Left renal cortex interstitium (tissue), 4 donors: ENCODE measurements around the gene NLN. TPM values are rescaled to one million over a fixed set of nuclear protein-coding genes. Genes with fewer than 3 reads are reported as not detected.
A peak's percentile ranks its signal among the peaks of the same experiment; 100 is the strongest.
"Not testable (repeated sequence)": the region's sequence is repeated elsewhere in the genome, so short reads cannot be mapped to it uniquely, and the experiment has no call there.

Experiments used
- DNase-seq, 4 donors: peaks; one replicate each; pipeline ENCODE4 v3.0.0-alpha.2; 2013; ENCODE audit warnings: low read depth in 4 of 4, low spot score in 2 of 4, missing footprints in 1 of 4
- polyA plus RNA-seq, 4 donors: library from polyadenylated mRNA; unstranded; fragments of 120-200 nt; gene quantifications; one replicate each; pipeline ENCODE4 v1.2.1, GENCODE V29; 2013; ENCODE audit not compliant: insufficient read length in 4 of 4

NLN gene
- polyA plus RNA-seq: 10 to 100 TPM; 32.1 to 36.5 (median 36.1) TPM

DNA sequence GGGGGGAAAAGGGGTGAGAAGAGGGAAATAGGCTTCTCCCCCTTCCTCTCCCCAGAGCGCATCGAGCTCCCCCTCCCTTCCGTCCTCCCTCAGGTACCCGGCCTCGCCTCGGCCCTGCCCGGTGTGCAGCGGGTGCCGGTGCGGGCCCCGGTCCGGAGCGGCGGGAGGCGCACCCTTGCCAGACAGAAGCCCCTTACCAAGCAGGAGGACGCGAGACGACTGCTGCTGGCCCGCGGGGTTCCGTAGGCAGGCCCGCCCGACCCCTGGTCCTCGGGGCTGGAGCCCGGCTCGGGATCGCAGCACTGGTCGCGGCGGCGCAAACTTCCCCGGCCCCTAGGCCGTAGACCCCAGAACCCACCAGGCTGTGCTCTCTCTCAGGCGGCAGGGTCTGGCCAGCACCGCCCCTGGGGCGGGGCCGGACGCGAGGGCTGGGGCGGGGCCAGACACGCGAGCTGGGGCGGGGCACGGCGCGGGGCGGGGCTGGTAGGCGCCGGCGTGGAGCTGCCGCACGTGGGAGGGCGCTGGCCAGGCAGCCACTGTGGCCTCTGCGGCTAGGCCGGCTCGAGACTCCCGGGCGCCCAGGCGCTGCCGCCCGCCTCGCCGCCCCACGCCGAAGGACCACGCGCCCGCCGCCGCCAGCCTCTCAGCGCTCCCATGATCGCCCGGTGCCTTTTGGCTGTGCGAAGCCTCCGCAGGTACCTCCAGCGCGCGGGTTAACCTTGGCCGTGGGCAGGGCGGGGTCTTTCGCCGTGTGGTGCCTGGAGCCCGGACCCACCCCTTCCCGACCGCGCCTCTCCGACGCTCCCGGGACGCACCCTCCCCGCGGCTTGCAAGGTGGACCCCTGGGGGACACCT is at the start of gene NLN, which contains the start of gene SGTB:
Gene NLN, plus strand, starts transcription at position 486 of the 855 bp plus-strand sequence. Its CDS starts 169 bp downstream, at position 655.
Gene SGTB, minus strand, starts transcription at position 390 of the 855 bp plus-strand sequence. CDS start 1,302 bp downstream, outside the sequence.
- DNase-seq: peak in 3 of 4 donors; percentile 66 to 77 (median 75)

DNA sequence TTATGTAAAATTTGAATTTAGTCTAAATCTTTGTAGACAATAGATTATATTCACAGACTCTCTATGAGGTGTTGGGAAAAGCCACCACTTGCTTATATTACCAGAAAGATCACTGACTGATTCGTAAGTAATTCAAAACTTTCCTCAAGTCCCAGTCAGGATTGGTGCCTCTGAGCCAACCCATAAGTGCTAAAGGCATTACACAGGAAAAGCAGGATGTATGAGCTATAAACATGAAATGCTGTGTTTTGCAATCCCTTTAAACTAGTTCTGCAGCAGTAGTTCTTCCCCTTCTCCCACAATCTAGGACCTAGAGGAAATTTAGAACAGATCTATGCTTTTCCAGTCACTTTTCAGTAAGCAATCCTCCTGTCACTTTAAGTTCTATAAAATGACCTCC is 49.2 kb upstream of the NLN start:
- DNase-seq: no peak

DNA sequence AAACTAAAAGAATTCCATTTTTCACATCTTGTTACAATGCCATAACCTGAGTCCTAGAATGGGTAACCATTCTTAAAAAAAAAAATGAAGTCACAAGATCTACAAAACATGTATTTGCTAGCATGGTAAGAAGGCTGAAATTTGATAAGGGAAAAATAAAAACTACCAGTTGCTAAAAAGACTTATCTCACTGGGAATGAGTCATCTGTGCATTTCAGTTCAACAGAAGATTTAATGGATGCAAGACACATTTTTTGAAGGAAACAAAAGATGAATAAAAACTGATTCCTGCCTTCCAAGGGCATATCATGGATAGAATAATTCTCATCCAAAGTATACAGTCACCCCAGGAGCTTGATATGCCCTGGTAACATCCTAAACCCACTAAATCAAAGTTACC is 47.3 kb upstream of the NLN start:
- DNase-seq: no peak

DNA sequence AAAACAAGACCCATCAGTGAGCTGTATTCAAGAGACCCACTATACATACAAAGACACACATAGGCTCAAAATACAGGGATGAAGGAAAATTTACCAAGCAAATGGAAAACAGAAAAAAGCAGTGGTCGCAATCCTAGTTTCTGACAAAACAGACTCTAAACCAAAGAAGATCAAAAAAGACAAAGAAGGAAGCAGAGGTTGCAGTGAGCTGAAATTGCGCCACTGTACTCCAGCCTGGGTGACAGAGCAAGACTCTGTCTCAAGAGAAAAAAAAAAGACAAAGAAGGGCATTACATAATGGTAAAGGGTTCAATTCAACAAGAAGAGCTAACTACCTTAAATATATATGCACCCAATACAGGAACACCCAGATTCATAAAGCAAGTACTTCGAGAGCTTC is 45.9 kb upstream of the NLN start:
- DNase-seq: not testable (repeated sequence)

DNA sequence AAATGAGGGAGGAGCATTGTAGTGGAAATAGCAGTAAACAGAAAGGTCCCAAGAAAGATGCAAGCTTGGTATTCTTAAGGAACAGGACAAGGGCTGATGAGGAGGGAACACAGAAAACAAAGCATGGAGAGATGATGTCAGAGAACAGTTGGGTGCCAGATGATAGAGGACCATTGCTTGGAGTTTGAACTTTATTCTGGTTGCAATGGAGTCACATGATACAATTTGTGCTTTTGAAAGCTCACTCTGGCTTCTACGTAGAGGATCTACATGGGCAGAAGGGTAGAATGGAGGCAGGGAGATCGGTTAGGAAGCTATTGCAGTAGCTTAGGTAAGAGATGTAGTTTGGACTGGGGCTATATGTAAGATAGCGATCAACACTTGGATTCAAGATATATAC is 39.9 kb upstream of the NLN start:
- DNase-seq: no peak

DNA sequence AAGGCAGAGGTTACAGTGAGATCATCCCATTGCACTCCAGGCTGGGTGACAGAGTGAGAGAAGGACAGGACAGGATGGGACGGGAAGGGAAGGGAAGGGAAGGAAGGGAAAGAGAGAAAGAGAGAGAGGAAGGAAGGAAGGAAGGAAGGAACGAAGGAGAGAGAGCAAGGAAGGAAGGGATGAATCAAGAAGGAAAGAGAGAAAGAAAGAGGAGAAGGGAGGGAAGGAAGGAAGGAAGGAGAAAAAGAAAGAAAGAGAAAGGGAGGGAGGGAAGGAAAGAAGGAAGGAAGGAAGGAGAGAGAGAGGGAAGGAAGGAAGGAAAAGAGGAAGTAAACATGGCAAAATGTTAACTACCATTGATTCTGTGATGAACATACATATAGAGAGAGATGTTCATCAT is 28.9 kb upstream of the NLN start:
- no peak for DNase-seq

DNA sequence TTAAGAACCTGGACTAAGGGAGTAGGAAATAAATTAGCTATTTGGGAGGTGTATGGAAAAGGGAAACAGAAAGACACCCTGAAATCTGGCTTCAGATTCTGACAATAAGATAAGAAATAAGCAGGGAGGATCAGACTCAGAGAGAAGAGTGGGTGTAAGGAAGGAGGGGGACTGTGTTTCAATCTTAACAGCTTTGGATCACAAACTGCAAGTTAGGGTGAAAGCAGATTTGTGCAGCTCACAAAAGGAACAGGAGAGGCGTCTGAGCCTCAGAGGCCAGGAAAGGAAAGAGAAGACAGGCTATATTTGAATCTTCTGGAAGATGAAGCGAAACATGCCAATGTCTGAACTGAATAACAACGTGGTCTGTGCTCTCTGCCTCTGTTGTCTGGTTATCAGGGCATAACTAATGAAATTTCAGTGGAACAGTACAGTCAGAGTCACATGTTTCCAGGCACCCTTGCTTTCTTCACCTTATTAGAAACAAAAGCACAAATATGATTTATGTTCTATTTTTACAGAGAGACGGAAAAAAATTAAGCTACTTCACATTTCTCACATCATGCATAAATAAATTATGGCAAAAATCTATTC is 26.7 kb upstream of the NLN start:
- no peak for DNase-seq

DNA sequence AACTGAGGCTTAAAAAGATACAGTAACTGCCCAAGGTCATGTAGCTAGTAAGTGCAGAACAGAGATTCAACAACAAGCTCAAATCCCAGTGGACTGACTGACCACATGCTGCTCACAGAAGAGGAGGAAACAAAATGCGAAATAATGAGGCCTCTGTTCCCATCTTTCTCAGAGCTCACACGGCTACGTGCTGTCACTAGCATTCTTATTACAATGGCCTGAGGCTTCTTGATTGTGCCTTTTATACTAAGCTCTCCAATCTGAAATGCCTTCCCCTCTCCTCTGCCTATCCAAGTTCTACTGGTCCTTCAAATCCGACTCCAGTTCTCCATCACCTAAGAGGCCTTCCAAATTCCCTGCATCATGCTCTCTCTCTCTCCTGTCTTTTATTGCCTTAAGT is 26.1 kb upstream of the NLN start:
- DNase-seq: no peak

DNA sequence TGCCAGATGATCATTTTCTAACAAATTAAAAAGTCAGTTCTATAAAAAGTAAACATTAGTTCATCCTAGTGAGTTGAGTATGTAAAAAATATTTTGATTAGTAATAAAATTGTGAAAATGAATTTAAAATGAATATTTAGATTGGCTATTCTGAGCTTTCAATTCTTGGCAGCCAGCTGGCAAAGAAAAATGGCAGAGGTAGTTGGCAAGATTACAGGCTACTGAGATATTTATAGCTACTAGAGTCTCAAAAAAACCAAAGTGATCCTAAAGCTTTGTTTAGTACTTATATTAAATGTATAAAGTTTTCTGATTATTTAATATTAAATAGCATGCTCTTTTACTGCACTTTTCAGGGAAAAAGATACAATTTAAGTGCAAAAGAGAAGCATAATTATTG is 25.1 kb upstream of the NLN start:
- DNase-seq: no peak

DNA sequence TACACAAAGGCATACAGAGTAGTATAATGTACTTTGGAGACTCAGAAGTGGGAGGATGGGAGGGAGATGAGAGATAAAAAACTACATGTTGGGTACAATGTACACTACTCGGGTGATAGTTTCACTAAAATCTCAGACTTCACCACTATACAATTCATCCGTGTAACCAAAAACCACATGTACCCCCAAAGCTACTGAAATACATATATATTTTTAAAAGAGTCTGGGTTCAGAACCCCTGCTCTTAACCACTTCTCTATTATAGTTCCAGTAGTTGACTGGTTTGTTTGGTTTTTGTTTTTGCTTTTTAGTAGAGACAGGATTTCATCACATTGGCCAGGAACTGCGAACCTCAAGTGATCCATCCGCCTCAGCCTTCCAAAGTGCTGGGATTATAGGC is 22.7 kb upstream of the NLN start:
- DNase-seq: no peak

DNA sequence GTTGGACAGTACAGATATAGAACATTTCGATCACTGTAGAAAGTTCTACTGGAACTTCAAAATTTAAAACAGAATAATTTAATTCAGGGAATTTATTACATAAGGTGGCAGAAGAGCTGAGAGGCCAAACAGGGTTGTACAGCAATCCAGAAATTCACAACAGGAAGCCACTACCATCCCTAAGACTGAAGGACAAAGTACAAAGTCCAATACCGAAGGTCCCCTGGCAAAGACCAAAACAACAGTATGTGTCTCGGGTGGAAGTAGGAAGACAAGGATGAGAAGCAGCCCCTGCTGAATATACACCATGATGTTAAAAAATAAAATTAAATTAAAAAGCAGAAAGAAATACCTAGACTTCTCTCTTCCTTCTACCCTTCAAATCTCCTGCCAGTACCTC is 20.0 kb upstream of the NLN start:
- no peak for DNase-seq

DNA sequence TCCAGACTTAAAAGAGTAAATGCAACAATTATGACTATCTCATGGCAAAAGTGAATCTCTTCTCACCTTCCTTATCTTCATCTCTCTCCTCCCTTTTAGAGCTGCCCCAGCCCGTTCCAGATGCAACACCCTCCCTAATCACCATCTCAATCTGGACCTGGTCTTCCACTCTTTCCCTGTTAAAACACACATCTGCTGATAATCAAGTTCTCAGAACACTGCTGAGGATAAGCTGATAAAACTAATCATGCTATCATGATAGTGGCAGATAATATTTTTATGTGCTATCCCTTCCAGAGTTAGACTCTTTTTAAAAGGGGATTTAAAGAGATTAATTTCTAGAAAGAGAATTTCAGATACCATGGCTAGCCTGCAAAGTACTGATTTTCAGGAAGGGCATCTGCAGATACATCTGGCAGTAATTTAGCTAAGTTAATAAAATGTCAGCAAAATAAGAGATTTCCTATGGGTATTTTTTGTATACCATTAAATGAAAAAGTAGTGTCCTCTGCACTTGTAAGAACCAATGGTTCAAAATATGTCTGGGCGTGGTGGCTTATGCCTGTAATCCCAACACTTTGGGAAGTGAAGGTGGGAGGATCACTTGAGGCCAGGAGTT is 17.3 kb upstream of the NLN start:
- no peak for DNase-seq

DNA sequence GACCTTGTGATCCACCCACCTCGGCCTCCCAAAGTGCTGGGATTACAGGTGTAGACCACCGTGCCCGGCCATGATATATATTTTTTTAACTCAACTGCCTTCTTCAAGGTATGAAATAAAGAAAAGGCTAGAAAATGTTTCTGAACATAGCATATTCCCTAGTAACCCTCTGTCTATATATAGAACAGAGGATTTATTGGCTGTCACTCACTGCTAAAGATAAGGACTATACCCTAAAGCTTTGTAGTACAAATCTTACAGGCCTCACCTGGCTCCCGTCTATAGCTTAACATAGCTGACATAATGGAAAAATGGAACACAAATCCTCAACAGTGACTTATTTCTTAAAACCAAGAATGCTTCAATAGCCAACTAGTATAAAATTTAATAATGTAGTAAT is 14.3 kb upstream of the NLN start:
- no peak for DNase-seq

DNA sequence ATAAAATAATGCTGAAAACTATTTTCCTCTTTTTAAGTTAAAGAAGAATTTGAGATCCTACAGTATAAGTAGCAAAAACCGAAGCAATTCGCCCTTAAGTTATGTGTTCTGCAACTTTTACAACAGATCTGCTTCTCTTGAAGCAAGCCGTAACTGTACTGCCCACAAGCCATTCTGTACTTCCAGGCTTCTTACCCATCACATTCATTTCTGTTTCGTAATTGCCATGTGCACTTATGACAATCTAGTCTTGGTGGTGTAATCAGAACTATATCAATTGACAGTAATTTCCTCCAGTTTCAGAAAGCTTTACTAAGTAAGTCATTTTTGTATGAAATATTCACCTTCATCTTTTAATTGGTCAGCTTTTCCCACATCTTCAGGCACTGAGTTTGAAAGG is 13.9 kb upstream of the NLN start:
- no peak for DNase-seq

DNA sequence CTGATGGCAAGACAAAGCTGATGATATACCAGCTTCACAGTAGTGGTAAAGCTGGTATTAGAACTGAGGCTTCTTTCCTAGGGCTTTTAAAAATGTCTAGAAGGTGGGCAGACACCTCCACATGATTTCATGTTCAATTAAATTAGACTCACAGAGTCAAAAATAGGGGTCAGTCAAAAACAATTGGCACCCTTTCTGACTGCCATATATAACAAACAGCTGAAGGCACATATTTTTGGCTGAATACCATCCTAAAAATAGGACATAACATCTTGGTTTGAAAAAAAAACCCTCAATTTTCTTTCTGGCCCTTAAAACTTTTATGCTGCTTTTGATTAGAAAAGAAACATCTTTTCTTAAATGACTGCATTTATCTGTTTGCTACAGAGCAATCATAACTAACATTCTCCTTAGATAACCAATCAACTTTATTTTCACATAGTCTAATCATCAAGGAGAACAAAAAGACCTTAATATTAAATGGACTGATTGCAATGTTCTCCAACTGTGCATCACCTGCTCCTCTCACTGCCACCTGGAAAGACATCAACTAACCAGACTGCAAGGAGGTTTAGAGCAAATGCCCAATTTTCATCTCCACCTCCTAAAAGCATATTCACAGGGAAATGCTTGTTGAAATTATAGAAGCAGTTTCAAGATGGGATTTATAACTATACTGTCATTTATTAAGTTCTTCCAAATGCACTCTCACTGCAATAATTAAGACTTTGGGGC is 3.3 kb upstream of the NLN start:
- DNase-seq: no peak

DNA sequence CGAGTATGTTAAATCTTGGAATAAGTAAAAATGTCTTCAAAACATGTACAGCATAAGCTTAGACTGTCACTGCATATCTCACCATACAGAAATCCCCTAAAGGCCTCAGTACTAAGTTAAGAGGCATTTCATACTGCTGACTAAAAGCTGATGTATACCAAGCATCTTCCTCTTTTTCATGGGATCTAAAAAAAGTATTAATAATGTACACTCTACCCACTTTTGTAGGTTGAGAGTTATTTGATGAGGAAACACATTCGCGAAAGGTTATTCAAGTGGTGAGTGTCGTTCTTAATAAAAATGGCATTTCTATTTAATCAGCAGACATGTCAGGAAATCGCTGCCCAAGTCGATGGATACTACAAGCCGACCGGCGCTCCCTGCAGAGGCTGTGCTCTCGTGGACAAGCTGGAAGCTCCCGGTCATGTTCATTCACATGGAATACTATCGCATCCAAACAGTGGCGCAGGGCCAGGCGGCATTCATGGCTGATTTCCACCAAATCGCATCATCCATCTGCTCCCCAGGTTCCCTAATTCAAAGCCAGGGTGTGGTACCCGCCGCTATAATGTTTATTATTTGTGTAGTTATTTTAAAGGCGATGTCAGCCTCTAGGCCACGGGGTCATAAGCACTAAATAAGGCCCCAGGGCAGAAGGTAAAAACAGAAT is 820 bp upstream of the NLN start:
- peak in 2 of 4 donors; percentile 34 to 43 for DNase-seq

DNA sequence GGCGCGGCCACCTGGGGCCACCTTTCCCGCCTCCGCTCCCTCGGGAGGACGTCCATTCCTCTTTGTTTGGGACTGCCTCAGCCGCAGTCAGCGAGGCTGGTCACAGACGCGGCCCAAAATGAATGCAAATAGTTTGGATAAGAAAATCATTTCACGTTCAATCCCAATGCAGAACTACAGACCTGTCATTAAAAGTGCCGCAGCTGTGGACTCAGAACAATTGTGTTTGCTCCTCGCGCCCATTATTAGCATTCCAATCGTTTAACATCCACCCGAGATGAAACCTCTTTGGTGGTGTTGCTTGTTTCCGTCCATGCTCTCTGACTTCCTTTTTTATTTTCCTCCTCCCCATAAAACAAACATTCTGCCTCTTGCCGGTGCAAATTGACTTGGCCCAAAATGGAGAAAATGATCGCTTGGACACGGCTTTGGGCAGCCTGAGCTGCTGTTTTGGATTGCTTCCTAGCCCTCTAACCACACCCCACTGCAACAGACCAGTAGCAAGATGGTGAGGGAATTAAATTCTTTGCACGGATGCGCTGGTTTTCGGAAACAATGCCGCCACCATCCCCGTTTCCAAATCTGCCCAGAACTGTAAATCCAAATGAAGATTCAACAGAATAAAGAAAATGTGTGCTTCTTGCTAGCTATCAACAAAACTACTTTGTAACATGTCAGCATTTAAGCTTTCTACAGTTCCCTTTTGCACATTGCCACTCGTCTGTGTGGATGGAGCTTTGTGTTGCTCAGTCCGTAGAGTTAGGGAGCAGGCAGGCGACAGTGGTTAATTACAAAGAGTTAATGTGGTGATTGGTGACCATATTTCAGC is 784 bp downstream of the NLN start:
- DNase-seq: peak in 3 of 4 donors; percentile 48 to 72 (median 58)

DNA sequence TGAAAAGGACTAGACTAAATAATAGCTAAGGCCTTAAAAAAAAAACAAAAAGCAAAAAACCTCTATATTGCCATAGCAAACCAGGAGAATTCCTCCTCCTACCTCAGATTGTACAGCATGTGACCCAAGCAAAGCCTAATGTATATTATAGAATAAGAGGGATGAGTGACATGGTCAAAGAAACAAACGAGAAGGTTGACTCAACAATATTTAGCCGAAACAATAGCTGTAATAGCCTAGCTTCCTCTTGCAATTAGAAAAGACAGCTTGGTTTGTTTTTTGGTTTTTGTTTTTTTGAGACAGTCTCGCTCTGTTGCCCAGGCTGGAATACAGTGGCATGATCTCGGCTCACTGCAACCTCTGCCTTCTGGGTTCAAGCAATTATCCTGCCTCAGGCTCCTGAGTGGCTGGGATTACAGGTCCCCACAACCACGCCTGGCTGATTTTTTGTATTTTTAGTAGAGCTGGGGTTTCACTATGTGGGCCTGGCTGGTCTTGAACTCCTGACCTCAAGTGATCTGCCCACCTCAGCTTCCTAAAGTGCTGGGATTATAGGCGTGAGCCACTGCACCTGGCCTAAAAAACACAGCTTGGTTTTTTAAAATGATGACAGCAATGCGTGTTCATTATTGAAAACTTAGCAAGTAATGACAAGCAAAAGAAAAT is 5.6 kb downstream of the NLN start:
- no peak for DNase-seq

DNA sequence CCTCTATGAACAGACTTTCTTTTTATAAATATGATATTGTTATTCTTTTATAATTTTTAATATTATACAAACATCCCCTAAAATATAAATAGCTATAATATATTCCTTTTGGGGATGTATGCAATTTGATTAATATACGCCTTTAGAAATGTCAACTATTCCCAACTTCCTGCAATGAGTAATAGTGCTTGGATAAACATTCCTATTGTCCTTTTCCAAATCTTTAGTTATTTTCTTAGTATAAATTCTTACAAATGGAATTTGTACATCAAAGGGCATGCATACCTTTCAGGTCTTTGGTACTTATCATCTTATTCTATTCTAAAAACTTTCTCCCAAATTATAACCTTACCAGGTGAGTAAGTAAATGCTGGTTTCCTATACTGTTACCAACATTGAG is 6.2 kb downstream of the NLN start:
- no peak for DNase-seq
